GM12865 (cell line): ENCODE measurements around the gene COL25A1.

Source experiments
- DNase-seq: peaks from one replicate; pipeline ENCODE4 v3.0.0; 2010; ENCODE audit warnings: low read depth
- H3K4me3 ChIP-seq: 2 replicates; pipeline ENCODE4 v1.5.1; 2011; ENCODE audit warnings: mild to moderate bottlenecking, low read depth, low read length, control low read depth
- TF ChIP-seq, protein P1 (sequence below): IDR thresholded peaks from 2 replicates; pipeline ENCODE4 v1.5.1; 2011; ENCODE audit warnings: low read length, control low read depth, low read depth, inconsistent platforms; ENCODE audit not compliant: insufficient read depth; ENCODE audit errors: missing control alignments

The COL25A1 gene

GRCh38 chr4:108849611-108850168 is 452.8 kb downstream of the COL25A1 start:
- DNase-seq, result peak; percentile 62
- H3K4me3 ChIP-seq, result no peak overlapping the region
- TF ChIP-seq, protein P1, sequence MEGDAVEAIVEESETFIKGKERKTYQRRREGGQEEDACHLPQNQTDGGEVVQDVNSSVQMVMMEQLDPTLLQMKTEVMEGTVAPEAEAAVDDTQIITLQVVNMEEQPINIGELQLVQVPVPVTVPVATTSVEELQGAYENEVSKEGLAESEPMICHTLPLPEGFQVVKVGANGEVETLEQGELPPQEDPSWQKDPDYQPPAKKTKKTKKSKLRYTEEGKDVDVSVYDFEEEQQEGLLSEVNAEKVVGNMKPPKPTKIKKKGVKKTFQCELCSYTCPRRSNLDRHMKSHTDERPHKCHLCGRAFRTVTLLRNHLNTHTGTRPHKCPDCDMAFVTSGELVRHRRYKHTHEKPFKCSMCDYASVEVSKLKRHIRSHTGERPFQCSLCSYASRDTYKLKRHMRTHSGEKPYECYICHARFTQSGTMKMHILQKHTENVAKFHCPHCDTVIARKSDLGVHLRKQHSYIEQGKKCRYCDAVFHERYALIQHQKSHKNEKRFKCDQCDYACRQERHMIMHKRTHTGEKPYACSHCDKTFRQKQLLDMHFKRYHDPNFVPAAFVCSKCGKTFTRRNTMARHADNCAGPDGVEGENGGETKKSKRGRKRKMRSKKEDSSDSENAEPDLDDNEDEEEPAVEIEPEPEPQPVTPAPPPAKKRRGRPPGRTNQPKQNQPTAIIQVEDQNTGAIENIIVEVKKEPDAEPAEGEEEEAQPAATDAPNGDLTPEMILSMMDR, result no peak

GRCh38 chr4:108846568-108846967 is 455.9 kb downstream of the COL25A1 start:
- DNase-seq, result no peak
- TF ChIP-seq, protein P1, result no peak
- no peak overlapping the region for H3K4me3 ChIP-seq

DNA sequence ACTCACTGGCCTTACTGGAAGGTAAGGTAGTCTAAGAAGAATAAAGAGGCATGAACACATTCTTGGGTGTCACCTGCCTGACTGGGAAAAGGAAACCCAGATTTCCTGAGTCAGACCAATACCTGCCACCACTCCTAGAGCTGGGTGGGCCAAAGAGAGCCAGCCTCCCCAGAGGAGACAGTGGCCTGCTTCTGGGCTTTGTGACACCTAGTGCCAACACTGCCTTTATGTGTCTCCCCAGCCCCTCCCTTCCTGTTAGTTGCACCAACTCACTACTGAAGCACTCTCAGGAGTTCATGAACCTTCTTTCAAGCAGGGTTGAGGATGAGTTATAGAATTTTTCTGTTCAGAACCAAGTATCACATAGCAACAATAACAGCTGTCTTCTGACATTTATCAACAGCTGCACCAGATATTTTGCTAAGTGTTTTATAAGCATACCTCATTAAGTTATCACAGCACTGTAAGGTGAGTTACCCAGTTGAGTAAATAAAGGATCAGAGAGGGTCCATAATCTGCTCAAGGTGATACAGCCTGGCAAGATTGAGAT is 462.0 kb downstream of the COL25A1 start:
- DNase-seq, result no peak
- H3K4me3 ChIP-seq, result no peak overlapping the region
- TF ChIP-seq, protein P1, result no peak

DNA sequence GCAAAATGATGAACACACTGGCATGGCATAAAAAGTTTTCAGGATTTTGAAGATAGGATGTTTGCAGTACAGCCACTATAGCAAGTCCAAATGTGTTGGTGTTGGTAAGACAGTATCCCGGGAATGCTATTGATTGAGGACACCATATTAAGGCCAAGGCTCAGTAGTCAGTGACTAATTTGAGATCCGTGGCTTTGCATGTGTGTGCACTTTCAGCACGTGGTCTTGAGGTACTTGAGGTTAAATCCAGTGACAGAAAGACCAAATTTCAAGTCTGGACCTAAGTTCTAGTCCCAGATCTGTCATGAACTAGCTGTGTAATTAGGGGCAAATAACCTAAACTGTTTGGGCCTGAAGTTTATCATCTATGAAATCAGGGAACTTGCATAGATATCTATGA is 463.1 kb downstream of the COL25A1 start:
- H3K4me3 ChIP-seq, result no peak overlapping the region
- no peak for DNase-seq
- TF ChIP-seq, protein P1, result no peak

DNA sequence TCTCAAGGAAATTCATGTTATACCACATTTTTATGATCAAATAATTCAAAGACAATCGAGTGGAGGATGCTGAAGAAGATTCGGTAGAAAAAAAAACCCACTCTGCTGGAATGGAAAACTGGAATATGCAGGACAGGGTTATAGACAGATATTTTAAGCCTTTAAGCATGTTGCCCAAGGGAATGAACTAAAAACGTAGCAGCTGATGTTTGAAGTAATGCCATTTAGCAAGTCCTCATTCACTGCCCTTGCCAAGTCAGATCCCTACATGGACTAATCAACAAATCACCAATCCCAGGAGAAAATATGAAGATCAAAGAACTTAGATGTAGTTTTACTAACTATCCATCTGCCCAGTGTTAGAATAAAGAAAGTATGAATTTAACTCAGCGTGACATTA is 464.0 kb downstream of the COL25A1 start:
- TF ChIP-seq, protein P1, result no peak
- H3K4me3 ChIP-seq, result no peak overlapping the region
- DNase-seq, result no peak

GRCh38 chr4:108834835-108835384 is 467.5 kb downstream of the COL25A1 start:
- TF ChIP-seq, protein P1, result peak; percentile 43
- H3K4me3 ChIP-seq, result no peak overlapping the region
- DNase-seq, result no peak

DNA sequence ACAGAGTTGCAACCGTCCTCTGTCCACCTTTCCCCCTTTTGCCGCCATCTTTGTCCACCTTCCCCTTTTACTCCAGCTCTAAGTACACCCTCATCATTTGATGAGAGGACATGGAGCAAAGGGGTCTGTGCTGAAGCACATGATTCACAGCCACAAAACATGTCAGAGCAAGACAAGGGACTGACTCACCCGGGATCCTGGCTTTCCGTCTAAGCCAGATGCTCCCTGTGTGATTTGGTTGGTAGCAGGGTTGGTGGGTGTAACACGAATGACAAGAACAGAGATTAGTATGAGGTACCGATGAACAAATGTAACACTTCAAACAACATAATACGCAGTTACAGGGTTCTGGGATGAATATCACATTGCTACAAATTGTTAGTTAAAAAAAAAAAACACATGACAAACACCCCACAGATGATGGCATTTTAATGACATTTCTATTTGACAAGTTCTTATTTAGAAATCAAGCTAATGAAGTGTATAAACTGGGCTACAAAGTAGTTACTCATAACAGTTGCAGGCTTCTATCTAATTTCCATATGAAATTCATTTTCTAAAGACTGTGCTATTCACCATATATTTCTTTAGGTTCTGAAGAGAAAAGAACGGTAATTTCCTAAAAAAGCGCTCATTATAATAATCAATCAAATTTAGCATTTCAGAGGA is 468.2 kb downstream of the COL25A1 start:
- no peak for DNase-seq
- TF ChIP-seq, protein P1, result no peak
- no peak overlapping the region for H3K4me3 ChIP-seq
